HL-60/S4 (cell line): ENCODE data around the gene ATF6B.

ENCODE experiments used
- in situ Hi-C: fragments of 300-500 bp; cut with MboI; formaldehyde crosslinking; loops from 2 replicates; pipeline ENCODE4 v1.14.3; 2022; ENCODE audit warnings: low sequenced_read_pairs

ATF6B gene

DNA sequence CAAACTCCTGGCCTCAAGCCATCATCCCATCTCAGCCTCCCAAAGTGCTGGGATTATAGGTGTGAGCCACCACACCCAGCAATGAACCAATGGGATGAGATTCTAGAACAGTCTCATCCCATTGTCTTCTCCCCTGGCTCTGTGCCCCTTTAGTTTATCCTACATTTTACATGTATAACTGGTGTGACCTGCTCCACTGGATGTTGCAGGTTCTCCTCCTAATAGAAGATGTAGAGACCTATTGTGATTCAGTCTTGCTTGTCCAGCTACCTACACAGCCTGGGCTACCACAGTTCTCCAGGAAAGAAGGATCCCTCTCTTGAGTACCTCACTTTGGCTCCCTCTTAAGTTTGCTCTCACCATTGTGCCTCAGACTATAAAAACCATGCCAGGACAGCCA is 4.1 kb upstream of the ATF6B start:
- in situ Hi-C loops, result no loop called here

DNA sequence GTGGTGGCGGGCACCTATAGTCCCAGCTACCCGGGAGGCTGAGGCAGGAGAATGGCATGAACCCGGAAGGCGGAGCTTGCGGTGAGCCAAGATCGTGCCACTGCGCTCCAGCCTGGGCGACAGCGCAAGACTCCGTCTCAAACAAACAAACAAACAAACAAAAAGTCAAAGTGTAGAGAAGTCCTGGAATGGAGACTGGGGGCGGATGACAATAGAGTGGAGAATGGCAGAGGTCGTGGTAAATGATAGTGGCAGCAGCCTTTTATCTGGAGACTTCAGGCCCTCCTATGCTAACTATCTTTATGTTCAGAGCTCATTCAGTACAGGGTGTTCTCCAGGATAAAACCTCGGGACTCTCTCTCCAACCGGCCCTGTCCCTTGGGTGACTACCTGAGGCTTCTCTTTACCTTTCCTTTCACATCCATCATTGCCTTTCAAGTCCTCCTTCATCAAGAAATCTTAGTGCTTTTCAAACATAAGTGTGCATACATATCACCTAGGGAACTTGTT is 3.4 kb upstream of the ATF6B start:
- in situ Hi-C loops, result no loop called here

DNA sequence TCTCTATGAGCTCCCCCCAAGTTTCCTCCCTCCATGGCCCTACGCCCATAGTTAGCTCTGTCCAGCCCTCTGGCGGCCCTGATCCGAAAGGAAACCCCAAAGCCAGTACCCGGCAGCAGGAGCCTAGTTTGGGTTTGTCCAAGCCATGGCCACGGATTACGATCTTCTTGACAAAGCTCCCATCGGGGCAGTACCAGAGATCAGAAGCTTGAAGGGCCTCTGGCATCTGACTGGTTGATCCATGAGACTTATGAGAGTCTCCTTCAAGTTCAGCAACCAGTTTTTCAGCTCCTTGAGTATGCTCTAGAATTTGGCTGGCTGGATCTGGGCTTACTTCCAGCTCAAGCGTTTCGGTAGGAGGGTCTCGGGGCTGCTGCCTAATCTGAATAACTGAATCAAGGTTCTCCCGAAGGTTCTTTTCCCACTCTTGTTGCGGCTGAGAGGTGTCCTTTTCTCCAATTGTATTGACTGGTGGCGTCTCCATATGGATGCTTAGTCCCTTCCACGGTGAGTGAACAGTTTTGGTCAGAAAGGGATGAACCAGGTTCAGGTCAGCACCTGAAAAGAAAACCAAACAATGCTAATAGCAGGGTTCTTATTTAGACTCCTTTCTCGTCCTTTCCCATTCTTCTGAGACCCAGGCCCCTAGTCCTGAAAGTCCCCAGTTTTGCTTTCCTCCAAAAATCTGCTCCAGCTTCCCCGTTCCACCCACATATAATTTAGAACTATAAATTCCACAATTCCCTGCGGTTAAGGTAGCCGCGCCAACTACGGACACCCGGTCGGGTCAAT is 1.4 kb upstream of the ATF6B start:
- in situ Hi-C loops, result no loop called here

DNA sequence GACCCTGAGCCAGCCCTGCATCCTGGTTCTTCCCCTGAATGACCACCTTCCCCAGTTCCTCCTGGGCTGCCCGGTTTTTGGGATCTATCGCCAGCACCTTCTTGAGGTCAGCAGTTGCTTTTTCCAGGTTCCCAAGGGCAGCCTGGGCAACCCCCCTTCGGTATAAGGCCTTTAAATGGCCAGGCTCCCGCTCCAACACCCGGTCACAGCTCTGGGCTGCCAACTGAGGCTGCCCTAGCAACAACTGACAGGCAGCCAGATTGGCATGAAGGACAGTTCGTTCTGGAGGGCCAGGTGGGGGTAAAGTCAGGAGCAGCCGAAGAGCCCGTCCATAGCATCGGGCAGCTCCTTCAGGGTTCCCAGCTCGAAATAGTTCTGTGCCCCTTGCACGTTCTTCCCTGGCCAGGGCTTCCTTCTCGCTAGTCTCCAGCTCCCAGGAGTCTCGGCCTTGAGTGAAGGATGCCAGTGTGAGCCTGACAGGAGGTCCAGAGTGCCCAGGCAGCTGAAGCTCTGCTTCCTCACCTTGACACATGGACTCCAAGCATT is 778 bp upstream of the ATF6B start:
- in situ Hi-C loops, result no loop called here

DNA sequence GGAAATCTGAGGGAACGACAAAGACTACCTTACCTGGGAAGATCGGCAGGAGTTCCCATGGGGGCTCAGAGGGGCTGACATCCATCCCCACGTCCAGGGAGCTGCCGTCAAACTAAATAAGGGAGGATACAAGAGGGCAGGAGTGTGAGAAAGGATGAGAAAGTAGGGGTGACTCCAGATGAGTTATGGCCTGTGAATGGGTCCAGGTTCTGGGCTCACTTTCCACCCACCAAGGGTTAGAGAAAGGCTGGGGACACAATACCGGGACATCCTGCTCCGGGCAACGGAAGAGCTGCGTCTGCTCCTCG is 683 bp downstream of the ATF6B start:
- in situ Hi-C loops, result no loop called here

DNA sequence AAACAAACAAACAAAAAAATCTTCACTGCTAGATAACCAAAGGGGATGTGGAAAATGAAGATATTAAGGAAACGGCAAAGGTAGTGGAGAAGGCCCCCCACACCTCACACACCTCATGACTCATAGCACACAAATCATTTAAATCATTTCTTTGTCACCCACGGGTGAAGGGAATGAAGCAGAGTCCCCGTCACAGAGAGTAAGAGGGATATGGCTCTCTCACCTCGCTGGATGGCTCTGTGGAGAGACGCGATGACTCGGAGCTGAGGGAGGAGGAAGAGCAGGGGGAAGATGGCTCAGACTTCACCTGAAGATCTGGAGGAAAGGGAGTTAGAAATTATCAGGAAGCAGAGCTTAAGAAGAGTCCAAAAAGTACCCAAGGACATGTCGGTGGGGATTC is 1.2 kb downstream of the ATF6B start:
- in situ Hi-C loops, result no loop called here

DNA sequence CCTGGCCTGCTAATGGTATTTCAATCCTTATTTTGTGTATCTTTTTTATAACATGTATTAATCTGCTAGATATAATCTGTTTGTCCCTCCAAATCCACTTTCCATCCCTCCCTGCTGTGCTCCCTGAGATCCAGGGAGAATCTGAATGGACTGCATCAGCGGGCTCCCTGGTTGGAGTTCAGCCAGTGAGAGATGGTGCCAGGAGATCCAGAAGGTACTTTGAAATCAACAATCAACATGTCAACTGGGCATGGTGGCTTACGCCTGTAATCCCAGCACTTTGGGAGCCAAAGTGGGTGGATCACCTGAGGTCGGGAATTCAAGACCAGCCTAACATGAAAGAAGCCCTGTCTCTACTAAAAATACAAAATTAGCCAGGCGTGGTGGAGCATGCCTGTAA is 4.4 kb downstream of the ATF6B start:
- in situ Hi-C loops, result no loop called here

DNA sequence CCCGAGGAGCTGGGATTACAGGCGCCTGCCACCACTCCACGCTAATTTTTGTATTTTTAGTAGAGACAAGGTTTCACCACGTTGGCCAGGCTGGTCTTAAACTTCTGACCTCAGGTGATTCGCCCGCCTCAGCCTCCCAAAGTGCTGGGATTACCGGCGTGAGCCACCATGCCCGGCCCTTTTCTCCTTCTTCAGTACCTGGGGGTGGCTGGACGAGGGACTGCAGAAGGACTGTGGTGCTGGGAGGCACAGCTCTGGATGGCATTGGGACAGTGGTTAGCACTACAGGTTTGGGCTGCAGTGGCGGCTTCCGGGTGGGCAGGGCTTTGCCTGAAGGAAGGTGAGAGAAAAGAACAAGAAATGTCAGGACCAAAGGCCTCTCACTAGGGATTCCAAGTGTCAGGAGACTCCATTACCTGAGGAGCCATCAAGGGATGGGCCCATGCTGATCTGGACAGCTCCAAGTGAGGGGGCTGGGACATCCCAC is 7.4 kb downstream of the ATF6B start:
- in situ Hi-C loops, result no loop called here

DNA sequence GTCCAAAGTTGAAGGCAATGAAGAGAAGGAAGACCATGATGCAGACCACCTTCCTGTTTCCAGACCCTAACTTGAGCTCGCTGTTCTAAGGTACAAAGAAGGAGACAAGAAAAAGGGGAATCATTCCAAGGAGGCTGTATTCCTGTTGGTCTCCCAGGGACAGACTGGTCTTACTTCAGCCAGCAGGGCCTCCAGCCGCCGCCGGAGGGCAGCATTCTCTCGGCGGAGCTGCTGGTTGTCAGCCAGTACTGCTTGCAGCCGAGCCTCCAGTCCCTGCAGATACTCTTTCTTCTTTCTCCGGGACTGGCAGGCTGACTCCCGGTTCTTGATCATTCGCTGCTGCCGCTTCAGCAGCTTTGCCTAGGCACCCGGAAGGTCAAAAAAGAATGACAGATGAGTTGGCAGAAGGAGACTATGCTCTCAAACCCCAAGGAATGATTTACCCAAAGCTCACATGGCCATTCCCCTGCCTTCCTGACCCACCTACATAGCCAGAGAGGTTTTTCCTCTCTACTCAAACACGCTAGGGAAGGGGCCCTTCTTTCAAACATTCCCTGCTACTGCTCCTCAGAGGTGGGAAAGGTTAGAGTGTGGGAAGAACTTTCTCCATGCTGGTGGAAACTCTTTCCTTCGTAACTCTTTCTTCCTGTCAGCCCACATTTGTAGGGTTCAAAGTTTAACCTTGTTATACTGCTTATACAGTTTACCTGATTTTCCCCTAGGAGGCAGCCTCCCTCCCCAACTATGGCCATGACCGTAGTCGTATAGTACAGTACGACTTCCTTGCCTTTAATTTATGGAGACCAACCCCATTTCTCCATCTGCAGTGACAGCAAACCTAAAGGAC is 9.0 kb downstream of the ATF6B start:
- in situ Hi-C loops, result no loop called here

DNA sequence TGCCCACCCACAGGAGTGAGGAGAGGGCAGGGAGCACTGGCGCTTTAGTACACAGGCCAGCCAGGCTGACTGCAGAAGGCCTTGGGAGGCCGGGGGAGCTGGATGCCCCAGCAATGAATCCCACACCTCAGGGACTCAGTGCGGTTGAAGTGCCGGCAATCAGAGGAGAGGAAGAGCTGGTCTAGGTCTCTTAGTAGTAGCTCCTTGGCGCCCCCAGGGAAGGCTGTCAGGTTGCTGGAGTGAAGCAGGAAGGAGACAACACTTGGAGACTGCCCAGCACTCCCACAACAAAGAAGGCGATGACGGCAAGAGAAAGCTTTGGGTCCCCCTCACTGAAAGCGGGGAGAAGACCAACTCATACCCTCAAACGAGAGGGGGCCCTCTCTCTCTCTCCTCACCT is 10.6 kb downstream of the ATF6B start:
- in situ Hi-C loops, result no loop called here

DNA sequence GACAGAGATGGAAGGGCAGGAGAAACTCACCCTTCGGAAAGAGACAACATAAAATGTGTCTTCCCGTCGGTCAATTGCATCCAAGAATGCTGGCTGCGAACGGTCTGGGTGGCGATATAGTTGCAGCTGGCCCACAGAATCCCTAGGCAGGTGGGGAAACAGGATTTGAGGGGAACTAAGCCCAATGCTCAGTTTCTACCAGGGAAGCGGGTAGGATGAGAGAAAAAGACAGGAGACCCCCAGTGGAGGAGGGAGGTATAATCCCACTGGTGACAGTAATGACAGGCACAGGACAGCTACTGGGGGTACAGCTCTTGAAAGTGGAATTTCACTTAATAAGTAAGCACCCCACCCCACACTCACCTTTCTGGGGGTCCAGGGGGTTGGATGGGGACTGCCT is 11.4 kb downstream of the ATF6B start:
- in situ Hi-C loops, result no loop called here

DNA sequence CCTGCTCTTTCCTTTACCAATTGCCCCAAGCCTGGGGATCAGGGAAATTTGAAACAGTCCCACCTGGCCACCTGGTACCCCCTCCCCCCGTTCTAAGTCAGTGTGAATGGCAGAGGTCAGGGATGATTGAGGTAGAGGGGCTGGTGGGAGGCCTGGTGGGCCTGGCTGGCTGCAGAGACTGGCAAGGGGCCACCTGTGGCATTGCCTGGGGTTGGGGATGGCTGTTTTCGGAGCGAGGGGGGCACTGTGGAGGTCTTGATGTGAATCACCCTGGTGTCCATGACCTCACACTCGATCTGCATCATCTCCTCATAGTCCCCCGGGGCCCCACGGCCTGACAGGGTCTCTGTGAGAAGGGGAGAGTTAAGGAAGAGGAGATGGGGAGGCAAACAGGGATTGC is 12.4 kb downstream of the ATF6B start:
- in situ Hi-C loops, result no loop called here

DNA sequence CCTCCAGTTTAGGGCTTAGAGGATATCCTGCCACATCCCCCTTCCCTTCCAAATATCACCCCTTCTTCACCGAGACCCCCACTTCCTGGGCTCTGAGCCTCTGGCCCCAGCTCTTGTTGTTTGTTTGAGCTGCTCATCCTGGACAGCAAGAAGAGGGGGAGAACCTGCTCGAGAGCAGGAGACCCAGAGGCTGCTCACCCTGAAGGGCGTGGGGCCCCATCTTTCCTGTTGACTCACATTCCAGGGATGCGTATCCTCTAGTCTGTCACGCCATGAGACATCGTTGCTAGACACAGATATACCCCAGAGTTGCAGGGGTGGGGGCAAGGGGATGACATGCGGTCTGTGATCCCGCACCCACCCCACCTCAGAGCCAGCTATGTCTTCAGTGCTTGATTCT is 13.2 kb downstream of the ATF6B start:
- in situ Hi-C loops, result no loop called here

DNA sequence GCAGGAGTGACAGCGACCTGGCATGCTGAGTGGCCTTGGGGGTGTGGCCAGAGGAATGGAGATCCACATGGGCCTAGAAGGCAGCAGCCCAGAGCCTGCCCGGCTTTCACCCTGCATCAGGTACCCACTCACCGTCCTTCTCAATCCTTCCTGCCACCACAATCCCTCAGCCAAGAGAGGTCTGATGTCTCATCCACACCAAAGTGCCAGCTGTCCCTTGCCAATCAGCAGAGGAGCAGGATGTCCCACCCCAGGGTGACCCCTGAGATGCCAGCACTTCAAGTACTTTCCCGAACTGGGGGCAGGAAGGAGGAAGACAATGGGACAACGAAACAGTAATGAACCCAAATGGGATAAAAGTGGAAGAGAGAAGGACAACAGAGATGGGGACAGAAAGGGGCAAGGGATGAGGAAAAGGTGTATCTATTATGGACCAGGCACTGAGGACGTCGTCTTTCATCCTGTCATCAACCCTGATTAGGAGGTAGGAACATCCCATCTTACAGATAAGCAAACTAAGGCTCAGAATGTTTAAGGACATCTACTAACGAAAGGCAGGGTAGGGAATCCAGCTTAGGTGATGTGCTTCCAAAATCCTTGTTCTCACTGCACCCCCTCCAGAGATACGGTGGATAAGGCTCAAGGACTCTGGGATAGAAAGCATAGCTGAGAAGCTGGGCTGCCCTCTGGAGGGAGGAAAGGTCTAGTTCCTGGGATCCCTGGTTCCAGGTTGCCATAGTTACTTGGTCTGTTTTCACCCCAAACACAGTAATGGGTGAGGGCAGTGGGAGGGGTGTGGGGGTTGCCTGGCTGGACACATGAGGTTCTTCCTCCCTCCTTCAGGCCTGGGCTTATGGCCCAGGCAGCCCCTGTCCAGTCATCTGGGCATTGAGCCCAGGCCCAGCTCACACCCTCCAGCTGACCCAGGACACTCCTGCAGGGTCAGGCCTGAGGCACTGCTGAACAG is 14.4 kb downstream of the ATF6B start:
- in situ Hi-C loops, result no loop called here

DNA sequence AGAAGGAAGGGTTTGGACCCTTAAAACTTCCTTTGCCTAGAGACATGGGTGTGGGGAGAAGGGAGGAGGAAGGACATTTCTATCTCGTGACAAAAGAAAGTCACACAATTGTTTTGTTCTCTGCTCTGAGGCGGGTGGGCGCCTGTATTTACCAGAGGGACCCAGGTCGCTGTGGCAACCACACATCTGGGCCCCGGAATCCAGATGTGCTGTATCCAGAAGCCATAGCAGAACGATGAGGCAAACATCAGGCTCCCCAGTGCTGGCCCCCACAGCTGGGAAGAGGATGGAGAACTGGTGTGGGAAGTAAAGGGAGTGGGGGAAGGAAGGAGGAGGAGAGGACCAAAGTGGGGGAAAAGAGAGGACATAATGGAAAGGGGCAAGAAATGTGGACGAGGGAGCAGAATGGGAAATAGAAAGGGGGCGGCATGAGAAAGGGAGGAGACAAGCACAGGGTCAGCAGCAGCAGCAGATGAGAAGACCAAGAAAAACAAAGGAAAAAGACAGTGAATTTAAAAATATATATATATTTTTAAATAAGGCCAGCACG is 15.5 kb downstream of the ATF6B start:
- in situ Hi-C loops, result no loop called here

DNA sequence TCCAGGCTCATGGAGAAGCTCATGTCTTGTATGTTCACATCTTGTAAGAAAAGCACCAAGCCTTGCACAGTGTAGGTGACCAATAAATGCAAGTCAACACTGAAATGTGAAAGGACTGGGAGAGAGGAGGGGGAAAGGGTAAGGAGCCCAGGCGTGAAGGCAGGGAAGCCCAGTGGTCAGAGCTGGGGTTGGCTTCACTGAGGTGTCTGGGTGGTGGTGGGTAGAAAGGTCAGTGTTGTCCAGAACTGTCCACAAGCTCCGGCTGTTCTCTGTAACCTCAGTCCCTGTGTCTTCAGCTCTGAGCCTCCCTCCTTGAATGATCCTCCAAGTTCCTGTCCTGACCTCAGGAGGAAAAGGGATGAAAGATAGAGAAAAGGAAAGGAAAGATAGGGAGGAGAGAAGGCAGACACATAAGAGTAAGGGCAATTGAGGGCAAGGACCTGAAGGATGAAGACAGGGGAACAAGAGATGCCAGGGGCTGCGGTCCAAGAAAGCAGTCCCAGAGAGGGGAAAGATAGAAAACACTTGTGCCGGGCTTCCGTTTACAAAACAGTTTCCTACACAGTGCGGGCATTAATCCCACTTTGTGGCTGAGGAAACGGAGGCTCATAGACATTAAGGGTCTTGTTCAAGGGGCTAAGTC is 16.5 kb downstream of the ATF6B start:
- in situ Hi-C loops, result no loop called here

DNA sequence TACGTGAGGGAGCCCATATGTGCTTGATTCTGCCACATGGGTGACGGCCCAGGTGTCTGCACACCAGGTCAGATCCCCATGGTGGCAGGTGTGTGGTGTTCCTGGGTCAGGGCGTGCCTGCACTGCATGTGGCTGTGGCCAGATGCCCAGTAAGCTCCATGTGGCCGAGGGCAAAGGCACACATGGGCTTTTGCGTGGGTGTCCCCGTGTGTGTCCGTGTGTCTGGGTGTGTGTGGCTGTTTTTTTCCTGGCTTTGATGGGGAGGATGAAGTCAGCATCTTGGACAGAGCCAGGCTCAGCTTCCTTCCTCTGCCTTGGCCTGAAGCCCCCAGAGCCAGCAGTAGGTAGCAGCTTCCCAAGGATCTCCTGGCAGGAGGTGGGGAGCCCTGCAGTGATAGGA is 17.4 kb downstream of the ATF6B start:
- in situ Hi-C loops, result no loop called here

DNA sequence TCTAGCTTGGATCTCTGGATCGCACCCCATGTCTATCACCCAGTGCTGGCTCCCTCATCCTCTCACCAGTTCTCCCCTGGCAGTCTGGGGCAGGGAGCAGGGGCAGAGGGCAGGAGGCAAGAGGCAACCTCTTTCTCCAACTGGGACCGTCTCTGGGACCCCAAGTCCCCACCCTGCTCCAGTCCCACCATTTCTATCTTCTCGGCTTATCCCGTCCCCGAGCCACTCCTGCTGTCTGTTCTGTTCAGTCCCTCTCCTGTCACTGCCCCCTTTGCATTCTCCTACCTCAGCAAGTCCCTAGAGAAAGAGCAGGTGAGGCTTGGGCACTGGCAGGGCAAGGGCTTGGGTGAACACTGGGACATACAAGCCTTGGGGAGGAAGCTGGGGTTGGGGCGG is 18.3 kb downstream of the ATF6B start:
- in situ Hi-C loops, result no loop called here

DNA sequence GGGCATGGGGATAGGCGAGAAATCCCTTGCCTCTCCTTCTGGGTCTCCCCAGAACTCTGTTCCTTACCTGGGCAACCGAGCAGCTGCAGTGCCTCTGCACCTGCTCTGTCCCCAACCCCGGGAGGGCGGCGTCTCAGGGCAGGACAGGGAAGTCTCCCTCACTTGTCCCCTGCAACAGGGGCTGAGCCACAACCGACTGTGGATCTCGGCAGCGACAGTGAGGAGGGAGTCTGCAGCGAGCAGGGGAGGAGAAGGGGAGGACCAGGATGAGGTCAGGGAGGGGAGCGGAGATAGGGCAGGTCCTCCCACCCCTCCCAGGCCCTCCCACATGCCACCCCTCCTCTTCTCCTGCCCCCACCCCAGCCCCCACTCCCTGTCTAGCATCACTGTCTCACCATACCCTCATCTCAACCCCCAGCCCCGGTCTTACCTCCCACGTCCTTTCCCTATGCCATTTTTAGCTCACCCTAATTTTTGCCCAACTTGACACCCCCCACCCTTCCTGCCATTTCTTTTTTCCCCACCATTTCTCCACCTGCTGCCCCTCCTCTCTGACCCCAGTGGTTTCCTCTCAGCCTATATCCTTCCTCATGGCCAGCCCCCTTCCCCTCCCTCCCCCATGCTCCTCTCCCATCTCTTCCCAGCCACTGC is 18.8 kb downstream of the ATF6B start, which contains the start of gene TNXB:
Gene TNXB (minus strand): TSS at position 225 of the 651 bp plus-strand sequence. CDS start 11,140 bp downstream, outside the sequence.
- in situ Hi-C loops, result no loop called here
